Activated T-cell treated with anti-CD3 and anti-CD28 coated beads, Interleukin-2, amount 50 U/mL, for 1 hour (primary cell): ENCODE data around the gene EIF4E3.

ENCODE experiments used
- DNase-seq: peaks from one replicate; pipeline ENCODE4 v3.0.0-alpha.2; 2020

EIF4E3 gene

DNA sequence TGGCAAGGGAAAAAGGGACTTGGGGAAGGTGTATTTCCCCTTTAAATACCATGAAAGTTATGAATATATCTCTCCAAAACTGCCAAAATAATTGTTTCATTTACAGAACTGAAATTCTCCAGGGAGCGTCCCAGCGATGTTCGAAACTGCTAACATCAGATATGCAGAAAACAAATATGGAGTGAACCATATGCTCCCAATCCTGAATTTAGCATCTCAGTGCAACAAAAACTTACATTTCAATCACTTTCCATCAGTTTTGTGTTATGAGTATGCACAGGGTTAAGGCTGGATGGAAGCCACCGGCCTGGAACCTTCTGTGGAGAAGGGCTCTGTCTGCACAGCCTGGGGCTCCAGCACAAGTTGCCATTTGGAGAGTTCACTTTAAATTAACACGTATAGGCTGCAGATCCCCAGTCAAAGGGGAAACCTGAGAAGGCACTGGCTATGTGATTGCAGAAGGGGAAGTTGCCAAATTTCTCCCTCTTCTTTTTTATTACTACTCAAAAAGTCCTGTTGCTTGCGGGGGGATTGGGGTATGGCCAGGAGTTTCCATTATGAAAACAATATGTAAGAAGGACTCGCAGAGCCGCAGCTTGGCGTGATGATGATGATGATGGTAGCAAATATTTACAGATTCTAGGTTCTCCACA lies 84.7 kb downstream of the EIF4E3 start:
- DNase-seq = no peak

DNA sequence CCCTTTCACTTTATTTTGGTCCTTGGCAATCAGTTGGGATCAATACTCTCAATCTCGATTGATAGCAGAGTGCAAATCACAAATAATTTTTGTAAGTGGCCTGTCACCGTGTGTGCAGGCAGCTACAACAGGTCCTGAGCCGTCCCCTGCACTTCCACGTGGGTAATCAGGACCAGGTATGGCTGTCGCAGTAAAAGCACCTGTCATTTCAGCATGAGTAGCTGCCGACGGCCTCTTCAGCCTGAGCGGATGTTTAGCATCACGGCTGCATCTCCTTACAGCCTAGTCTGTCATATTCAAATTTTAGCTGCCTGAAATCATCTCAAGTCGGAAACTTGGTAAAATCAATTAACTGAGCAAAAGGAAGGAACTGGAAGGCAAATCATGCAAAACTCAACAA lies 88.7 kb downstream of the EIF4E3 start:
- DNase-seq = no peak

DNA sequence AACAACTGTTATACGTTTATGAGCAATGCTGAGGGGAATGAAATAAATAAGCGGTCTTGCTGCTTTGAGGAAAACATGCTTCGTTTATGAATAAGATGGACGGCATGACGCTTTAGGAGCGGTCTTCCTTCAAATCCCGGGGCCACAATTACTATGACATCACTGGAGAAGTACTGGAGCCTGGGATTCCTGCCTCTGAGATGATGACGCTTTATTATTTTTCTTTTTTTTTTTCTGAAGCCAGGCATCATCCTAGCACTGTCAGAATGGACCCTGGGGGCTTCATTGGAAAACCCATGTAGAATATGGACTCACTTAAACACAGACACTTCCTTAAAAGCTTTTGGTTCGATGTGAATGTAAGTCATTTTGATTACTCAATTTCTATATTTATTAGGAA lies 89.2 kb downstream of the EIF4E3 start:
- DNase-seq = no peak

DNA sequence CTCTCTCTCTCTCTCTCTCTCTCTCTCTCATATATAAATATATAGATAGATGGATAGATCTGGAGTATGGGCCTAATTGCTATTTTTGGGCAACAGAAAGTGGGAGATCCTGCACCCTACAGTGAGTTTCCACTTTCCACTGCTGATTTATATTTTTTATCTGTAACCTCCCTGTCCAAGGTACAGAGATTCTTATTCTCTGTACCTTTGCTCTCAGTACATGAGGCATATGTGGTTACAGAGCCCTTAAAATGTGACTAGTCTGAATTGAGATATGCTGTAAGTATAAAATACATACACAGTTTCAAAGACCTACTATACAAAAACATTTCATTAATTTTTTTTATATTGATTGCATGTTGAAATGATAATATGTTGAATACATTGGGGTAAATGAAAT lies 90.5 kb downstream of the EIF4E3 start:
- no peak for DNase-seq

GRCh38 chr3:71629711-71630110 lies 95.5 kb downstream of the EIF4E3 start:
- no peak for DNase-seq

GRCh38 chr3:71629289-71629688 lies 95.9 kb downstream of the EIF4E3 start:
- DNase-seq = no peak

DNA sequence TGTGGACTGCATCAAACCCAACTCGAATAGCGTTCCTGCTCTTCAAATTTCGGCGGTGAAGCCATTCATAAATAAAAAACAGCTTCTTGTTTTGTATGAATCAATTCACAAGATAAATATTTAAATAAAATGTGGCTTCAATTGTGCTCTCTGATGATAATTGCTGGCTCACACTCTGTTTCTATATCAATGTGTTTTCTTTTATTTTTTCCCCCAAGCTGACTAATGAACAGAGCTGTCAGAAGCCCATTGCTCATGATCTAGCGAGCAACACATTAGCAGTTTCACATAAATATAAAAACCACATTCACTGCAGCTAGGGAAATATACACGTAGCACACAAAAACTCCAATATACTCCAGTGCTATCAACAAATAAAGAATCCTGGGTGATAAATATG lies 96.7 kb downstream of the EIF4E3 start:
- DNase-seq = no peak

DNA sequence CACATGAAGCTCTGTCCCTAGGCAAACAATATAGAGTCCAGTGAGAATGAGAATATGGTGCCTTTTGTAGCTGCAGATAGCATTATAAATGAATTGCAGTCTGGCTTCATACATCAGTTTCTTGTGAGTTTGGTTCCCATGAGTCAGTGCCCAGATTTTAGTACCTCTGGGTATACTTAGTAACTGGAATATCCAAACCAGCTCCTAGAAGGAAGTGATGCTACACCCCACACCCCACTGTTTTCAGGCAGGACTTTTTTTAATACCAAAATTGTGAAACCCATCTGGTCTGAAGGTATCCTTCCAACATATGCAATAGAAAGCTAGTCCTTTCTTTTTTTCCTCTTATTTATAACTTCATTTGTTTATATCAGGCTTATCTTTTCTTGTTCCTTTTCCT lies 99.5 kb downstream of the EIF4E3 start:
- no peak for DNase-seq
